HG03135 (cell line): ENCODE data around the gene FBP1.
"Not testable (repeated sequence)": the region's sequence is repeated elsewhere in the genome, so short reads cannot be mapped to it uniquely, and the experiment has no call there.

Experiments used
- ATAC-seq: cut with Tn5 transposase; IDR thresholded peaks from one replicate; pipeline ENCODE4 v1.9.1; 2021; ENCODE audit warnings: mild to moderate bottlenecking, moderate library complexity; ENCODE audit not compliant: unreplicated experiment

FBP1 gene

DNA sequence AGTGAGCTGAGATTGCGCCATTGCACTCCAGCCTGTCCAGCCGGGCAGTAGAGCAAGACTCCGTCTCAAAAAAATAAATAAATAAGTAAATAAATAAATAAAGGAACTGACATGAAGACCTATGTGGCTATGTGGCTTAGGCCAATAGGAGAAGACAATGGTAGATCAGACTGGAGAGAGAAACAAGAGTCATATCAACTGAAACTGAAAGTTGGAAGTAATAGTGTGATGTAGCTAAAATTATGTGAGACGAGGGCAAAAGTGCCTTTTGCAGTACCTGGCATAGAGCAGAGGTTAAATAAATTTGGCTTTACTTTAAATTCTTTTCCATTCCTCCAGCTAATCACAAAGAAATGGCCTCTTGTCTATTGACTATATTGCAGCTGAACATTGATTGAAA is 53.0 kb downstream of the FBP1 start:
- ATAC-seq: no peak

DNA sequence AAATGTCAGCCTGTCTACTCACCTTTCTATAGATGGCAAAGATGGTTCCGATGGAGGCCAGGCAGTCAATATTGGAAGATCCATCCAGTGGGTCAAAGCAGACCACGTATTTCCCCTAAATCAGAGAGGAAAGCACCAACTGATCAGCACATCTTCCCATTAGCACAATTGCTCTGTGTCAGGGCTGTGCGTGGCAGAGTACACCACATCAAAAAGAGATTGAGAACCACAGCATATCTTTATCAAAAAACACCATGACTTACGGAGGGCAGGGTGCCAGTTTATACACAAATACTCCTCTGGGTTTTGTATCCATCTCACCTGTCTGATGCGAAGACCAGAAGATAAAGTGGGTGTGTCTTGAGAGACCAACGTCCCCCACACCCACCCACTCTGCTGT is 54.8 kb downstream of the FBP1 start:
- ATAC-seq: no peak

DNA sequence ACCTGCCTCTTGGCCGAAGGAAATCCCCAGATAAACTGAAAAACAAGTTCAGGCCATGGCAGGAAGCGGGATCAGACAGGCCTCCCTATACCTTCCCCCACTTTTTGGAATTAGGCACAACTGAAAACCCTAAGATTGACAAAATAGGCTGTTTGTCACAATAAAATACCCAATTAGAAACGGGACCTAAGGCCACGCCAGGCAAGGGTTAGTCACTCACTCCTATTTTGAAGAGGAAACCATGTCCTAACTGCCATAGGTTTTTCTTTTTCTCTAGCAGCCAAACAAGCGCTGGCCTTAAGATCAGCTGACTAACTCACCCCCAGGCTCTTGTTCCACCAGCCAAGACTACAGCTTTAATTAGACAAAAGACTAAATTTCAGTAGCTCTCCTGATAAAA is 57.6 kb downstream of the FBP1 start:
- no peak for ATAC-seq

DNA sequence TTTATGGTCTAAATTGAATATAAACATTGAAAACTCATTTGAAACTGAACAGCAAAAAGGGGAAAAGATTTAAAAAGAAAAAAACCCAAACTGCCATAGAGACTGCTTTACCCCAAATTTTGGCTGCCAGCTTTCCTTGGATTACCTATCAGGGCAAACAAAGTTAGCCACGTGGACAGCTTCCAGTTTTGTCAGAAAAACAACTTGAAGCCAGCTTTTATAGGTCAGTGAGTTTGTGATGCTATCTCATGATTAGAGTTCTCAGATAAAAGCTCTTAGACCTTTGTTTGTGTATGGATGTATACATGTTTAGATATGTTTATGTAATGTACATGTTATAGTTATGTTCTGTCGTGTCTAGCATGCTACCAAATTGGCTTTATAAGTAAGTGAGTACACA is 61.7 kb downstream of the FBP1 start:
- ATAC-seq: no peak

DNA sequence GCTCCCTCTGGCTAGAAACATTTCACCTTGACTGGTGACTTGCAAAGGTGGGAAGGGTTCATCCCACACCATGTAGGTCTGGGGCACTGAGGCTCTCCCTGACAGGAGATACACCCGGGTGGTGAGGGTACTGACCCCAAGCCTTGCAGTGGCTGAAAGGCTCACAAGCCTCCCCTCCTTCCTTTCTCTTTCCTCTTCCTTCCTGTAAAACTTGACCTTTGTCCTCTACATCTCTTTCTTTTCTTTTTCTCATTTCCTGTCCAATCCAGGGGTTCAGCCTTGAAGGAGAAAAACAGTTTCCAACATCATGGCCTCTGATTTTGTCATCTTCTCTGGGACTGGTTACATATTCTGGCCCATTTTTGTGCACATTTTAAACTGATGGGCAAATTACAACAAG is 62.3 kb downstream of the FBP1 start:
- ATAC-seq: no peak

DNA sequence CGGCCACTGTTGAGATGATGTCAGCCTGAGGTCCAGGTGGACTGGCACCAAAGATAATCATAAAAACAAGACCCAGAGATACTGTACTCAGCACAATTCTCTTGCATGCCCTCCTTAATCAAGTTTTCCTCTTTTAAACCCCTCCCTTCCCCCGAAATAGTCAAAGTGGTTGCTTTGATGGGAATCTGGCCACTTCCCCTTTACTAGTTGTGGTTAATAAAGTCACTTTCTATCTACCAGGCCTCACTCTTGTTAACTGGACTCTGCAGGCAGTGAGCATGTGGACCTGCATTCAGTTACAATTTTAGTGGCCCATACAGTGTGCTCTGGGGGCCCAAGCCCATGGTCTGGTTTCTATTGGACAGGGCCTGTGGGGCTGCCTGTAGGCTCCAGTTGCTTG is 63.2 kb downstream of the FBP1 start:
- no peak for ATAC-seq

DNA sequence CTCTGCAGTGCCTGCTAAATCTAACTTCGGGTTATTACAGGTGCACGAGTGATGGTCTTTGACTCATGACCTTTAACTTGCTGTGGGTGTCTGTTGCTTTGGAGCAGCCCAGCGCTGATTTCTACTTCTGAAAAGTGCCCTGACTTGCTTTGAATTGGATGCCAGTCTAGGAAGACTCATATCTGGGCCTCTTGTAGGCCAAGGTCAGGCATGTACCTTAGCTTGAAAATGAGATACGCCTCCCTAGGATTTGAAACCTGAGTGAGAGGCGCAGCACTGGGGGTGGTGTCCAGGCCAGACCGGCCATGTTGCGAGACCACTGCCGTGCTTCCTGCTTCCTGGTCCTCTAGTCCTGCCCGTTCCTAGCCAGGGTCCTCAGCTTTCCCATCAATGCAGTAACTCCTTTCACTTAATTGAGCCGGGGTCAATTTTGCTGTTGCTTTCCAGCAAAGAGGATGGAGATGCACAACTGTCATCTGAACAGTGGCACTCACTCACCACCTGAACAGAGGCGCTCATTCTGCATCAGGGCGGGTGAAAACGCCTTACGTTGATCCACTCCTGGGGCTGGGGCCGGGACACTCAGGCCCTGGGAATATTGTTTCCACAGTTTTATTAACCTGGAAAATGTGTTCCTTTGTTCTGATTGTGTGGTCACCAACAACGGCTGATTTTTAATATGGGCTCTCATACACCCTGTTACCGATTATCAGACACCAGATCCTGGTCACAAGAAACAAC is 70.2 kb downstream of the FBP1 start:
- ATAC-seq: no peak

DNA sequence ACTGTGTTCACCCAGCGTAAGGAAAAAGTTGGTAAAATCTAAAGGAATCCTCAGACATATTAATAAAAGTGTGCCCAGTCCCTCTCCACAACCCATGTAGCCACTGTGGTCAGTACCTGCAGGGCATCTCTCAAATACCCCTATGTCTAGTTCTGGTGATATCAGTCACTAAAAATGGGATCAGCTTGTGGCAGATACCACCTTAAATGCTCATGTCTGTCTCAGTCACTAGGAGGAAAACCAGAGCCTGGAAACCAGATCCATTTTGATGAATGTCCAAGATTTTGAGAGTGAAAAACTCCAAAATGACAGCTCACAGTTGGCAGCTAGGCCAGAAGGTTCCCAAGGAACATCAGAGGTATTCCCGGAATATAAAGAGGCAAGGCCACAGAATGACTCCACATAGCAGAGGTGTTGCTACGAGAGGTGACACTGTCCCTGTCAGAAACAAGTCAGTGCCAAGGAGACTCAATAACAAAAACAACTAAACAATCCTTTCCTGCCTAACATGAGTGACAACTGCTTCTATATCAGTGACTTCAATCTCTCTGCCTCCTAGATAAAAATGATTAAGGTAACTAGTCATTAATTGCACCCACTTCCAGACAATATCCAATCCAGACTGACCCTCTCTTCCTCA is 70.9 kb downstream of the FBP1 start:
- no peak for ATAC-seq

DNA sequence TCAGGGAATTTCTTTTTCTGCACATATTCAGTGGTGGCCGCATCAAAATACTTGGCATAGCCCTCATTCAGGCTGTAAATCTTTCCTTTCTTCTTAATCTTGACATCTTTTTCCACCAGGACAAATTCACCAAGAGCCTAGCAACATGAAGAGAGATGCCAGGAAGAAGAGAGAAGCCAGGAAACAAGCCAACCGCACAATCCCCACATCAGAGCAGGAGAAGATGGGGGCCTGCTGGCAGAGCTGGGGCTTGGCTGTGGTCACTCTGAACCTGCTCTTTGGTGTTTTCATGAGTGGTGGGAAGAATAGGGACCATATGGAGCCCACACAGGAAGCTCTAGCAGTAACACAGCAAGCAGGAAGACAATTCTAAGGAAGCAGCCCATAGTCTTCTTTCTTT is 72.0 kb downstream of the FBP1 start:
- no peak for ATAC-seq

DNA sequence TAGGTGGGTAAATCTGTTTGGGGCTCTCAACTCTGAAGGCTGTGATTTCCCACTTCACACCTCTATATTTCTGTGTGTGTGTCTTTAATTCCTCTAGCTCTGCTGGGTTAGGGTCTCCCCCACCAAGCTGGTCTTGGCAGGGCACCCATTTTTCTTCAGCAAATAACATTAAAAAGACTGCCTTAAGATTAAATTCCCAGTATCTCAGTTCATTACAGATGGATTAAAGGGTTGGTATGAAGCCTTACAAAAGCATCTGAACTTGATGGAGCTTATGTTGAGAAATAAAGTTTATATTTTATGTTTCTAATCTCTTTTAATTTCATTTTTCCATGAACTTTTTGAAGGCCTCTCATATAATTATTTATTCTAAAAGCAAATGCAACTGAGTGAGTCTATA is 72.8 kb downstream of the FBP1 start:
- no peak for ATAC-seq

DNA sequence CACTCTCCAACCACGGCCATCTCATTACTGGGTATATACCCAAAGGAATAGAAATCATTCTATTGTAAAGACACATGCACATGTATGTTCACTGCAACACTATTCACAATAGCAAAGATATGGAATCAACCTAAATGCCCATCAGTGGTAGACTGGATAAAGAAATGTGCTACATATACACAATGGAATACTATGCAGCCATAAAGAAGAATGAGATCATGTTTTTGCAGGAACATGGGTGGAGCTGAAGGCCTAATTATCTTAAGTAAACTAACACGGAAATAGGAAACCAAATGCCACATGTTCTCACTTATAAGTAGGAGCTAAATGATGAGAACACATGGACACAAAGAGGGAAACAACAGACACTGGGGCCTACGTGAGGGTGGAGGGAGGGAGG is 75.0 kb downstream of the FBP1 start:
- ATAC-seq: not testable (repeated sequence)

DNA sequence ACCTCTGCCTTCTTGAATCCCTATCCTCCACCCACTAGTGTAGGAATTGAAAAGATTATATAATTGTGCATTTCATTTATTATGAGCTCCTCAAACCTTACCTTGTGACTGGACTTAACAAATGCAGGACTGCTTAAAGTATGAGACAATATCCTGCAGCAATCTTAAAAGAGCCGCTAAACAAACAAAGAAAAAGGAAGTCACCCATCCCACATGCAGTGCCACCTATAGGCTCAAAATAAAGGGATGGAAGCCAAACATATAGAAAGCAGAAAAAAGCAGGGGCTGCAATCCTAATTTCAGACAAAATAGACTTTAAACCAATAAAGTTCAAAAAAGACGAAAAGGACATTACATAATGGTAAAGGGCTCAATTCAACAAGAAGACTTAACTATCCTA is 75.8 kb downstream of the FBP1 start:
- ATAC-seq: no peak

DNA sequence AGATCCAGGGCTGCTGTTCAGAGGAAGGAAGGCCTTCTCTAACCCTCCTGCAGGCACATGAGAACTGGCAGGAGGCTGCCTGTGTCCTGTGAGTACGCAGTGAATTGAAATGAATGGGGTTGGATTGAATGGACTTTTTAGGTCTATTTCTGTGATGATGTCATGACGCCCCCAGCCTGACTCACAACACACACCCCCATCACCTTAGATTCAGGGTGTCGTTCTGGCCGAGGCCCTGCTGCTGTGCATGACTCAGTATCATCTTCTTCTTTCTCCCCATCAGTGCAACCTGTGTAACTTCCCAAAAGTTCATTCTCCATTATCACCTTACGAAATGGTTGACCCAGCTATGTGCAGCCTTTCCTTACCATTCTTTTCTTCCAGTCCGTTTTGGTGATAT is 79.1 kb downstream of the FBP1 start:
- no peak for ATAC-seq

DNA sequence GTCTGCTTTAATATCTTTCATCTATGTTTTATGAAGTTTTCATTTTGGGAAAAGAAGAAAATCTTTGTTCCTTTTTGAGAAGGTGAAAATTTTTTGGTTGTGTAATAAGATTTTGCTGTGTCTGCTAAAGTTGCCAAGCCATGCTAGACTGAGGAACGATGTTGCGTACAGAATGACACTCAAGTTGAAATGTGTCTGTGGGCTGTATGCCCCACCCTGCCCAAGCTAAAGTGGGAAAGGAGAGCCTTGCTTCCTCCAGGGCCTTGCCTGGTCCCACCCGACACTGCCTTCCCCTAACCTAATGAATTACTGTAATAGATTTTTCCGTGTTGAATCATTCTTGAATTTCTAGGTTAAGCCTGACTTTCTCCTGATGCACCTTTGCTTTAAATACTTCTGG is 81.9 kb downstream of the FBP1 start:
- ATAC-seq: no peak

DNA sequence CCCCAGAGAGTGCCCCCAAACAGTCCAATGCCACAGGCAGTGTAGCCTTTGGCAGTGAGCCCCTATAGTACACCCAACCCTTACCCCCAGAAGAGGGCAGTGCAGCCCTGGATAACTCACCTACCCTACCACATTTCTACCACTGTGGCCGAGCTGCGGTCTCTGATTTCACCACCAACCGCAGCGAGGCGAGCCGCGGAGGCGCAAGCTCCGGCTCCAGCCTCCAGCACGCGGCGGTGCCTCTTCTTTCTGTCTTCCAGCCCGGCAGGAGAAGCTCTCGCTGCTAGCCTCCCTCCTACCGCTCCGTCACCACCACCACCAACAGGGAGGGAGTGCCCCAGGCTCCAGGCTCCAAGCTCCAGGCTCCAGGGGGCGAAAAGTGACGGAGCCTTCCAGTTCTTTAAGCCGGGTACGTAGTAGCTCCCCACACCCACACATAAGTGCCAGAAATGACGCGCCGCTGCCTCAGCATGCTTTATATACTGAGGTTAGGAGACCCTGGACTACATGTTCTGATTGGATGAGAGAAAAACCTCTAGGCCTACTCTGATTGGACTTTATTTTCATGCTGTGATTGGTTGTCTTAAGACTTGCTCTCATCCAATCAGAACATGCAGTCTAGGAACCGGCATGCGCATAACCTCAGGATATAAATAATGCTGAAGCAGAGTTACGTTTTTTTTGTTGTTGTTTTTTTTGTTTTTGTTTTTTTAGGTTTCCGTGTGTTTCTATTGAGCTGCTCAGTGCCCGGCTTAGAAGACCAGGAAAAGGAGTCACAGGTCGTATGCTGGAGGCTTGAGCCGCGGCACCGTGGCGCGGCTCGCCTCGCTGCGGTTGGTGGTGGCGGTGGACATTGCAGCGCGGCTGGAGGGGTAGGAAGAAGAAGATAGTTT is 84.6 kb downstream of the FBP1 start, which contains the start of gene PCAT7:
PCAT7 (plus strand) TSS at position 645 of the 893 bp plus-strand sequence.
- no peak for ATAC-seq

DNA sequence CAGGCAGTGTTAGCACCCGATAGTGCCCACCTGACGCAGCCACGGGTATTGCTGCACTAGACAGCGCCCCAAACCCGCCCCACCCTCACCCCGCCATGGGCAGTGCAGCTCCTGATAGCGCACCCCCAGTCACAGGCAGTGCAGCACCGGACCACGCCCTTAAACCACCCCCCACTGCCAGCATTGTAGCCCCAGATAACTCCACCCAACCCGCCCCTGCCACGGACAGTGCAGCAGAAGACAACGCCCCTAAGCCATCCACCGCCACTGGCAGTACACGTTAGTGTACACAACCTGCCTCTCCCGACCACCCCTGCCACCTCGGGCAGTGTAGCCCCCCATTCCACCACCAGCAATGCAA is 85.3 kb downstream of the FBP1 start:
- ATAC-seq: no peak
